Fibroblast of pulmonary artery (primary cell): ENCODE results near the gene GPN2.

Experiments
- DNase-seq: peaks from one replicate; pipeline ENCODE4 v3.0.0-alpha.2; 2010; ENCODE audit warnings: low read depth
- H3K4me3 ChIP-seq: replicated peaks from 2 replicates; pipeline ENCODE4 v1.5.1; 2011; ENCODE audit warnings: low read depth, mild to moderate bottlenecking, control low read depth, low read length, moderate library complexity
- TF ChIP-seq, protein P1 (sequence below): IDR thresholded peaks from 2 replicates; pipeline ENCODE4 v1.5.1; 2011; ENCODE audit warnings: mild to moderate bottlenecking, control low read depth, low read length, inconsistent platforms; ENCODE audit errors: missing control alignments

The GPN2 gene

DNA sequence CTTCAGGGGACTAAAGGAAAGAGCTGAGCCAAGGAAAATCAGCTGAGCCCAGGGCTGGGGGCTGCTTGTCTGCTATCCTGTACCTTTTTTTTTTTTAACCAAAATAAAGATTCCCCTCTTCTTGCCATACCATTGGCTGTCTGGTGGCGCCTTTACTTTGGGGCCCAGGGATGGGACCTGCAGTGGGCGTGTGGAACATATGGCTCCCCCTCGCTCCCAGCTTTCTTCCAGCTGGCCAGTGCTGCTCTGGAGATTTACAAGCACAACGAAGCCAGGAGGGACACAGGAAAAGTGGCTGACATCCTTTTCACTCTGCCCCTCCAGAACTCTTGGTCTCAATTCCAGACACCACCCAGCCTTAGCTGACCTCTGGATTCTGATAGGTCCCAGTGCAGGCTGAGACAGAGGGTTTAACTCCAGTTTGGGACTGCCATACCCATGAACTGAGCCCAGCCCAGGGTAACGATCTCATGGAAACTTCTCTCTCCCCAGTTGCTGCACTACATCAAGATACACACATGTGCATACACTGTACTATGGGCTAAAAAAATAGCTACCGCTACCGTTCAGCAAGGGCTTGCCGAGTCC lies 32.5 kb downstream of the GPN2 start:
- H3K4me3 ChIP-seq: no peak overlapping the region
- no peak for DNase-seq
- TF ChIP-seq, protein P1, sequence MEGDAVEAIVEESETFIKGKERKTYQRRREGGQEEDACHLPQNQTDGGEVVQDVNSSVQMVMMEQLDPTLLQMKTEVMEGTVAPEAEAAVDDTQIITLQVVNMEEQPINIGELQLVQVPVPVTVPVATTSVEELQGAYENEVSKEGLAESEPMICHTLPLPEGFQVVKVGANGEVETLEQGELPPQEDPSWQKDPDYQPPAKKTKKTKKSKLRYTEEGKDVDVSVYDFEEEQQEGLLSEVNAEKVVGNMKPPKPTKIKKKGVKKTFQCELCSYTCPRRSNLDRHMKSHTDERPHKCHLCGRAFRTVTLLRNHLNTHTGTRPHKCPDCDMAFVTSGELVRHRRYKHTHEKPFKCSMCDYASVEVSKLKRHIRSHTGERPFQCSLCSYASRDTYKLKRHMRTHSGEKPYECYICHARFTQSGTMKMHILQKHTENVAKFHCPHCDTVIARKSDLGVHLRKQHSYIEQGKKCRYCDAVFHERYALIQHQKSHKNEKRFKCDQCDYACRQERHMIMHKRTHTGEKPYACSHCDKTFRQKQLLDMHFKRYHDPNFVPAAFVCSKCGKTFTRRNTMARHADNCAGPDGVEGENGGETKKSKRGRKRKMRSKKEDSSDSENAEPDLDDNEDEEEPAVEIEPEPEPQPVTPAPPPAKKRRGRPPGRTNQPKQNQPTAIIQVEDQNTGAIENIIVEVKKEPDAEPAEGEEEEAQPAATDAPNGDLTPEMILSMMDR: no peak

DNA sequence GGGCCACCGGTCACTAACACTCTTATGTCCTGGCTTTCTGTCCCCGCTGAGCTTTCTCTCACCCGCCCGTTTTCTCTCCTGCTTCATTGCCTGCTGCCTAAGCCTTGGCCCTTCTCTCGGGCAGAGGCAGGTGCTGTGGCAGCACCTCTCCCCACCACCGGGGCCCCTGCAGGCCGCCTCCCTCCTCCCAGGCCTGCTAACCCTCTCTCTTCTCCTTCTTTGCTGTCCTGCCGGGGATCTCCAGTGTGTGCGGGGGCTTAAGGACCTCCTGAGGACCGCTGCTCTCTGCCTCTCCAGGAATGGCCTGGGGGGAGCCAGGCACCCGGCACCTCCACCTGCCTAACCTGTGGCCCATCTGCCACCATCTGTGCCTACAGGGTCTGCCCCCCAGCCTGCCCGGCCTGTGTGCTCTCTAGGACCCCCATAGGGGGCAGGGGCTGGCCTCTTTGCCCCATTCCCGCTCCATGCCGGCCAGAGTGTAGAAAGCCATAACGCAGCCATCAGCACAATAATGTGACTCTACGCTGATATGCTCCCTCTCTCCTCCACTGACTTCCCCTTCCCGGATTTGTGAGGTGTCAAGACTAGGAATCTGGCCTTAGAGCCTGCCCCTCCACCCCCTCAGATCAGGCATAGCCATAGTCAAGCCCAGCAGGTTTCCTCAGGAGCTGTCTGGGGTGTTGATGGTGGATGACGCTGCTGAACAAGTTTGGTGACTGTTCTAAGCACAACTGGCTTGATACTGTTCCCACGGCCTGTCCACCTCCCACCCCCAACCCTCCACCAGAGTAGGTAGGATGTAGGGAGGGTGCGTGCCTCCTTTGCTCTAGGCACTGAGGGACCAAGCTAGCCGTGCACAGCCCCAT lies 33.2 kb downstream of the GPN2 start:
- no peak for DNase-seq
- TF ChIP-seq, protein P1: no peak

DNA sequence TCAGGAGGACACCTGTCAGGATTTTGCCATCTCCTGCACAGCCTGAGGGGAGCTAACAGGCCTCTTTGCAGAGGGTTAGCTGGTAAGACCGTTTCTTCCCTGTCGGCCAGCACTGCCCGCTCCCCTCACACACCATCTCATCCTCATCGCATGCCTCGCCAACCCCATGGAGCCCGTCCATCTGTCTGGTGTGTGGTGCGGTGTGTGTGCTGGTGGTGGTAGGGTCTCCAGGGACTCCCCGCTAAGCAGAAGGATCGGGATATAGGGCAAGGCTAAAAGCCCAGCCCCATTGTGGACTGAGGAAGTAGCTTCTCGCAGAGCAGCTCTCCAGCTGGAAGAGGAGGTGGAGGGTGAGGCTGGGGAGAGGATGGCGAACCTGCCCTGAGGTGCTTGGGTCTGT lies 33.9 kb downstream of the GPN2 start:
- TF ChIP-seq, protein P1: no peak
- no peak for DNase-seq
- H3K4me3 ChIP-seq: no peak overlapping the region

More for the DNA sequence above, 33.2 kb downstream of the GPN2 start:
- no peak overlapping the region for H3K4me3 ChIP-seq

DNA sequence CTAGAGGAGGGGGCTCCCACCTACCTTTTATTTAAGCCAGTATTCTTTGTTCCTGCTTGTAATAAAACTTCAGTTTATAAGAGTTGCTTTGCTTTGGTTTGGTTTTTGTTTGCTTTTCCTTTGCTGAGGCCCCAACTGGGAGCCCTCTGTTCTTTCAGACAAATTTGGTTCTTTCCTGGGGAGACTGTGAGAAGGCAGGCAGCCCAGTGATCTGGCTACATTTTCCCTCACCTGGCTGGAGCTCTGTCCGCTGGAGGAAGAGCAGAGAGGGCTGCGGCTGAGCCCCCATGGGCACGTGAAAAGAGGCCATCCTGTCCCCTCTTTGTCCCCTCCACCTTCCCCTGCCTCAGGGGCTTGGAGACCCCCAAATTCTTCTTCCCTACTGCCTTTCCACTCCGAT lies 34.4 kb downstream of the GPN2 start:
- DNase-seq: no peak
- H3K4me3 ChIP-seq: no peak overlapping the region
- TF ChIP-seq, protein P1: no peak

DNA sequence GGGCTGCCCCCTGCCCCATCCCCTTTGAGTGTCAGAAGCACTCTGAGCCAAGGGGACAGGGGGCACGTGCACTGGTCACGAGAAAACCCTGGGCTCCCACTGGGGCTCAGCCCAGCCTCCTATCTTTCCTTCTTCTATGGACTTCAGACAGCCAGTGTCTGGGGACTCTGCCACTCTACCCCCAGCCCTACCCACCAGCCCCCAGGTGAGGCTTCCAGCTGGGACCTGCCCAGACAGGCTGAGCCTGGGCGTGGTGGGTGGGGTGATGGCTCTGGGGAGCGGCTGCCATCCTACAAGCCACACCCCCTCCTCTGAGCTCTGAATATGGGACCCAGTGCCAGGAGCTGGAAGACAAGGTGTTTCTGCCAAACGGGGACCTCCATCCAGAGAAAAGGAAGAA lies 35.2 kb downstream of the GPN2 start:
- DNase-seq: no peak
- TF ChIP-seq, protein P1: no peak
- H3K4me3 ChIP-seq: no peak overlapping the region

DNA sequence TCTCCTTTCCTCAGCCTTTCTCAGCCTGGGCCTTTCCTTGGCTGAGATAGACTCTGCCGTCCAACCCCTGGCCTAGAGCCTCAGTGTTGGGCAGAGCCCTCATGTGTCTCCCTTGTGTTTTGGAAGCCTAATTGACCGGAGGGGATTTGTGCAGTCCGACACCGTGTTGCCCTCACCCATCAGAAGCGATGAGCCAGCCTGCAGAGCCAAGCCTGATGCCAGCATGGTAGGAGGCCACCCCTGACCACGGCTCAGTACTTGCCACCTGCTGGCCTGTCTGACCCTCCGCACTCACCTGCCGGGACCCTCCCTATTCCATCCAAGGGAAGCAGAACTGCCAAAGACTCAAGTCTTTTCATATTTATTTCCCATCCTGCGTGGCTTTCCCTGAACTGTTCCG lies 36.5 kb downstream of the GPN2 start:
- TF ChIP-seq, protein P1: no peak
- no peak for DNase-seq
- H3K4me3 ChIP-seq: no peak overlapping the region
